ENCODE measurements around the gene ROR1. TPM values are rescaled to one million over a fixed set of nuclear protein-coding genes. Genes with fewer than 3 reads are reported as not detected.

ROR1 gene
- total RNA-seq, 2 experiments from 2014 or later, result not detected

DNA sequence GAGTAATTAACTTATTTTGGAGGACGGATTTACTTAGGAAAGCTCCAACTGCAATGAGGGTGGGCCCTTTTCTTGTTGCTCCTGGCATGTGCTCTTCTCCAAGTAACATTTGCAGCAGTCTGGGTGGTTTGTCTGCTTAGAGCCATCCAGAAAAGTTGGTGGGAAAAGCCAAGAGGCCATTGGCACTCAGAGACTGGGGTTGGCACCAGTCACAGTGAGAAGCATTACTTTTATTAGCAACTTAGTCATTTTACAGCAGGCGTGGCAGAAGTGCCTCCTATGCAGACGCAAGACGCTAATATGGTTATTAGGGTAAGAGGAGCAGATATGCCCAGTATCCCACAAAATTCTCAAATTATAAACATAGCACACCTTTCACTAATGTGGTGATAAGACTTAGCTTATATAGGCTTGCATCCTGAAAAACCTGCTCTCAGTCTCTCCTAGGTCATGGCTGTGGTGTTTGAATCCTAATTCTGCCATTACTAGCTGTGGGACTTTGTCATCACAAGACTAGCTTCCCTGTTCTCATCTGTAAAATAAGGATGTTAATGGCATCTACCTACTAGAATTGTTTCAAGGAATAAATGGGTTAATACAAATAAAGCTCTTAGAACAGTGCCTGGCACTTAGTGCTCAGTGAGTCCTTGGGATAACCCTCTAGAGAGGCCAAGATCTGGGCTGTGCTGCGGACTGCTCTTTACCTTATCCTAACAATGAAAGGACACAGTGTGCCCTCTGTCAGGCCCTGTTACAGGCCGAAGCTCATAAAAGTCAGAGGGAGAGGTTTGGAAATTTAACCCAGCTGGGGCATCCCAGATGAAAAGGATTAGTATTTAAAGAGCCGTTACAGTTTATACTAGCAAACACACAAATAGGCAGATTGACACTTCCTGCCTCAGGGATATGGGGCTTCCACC lies 154.6 kb downstream of the ROR1 start:
- Mint-ChIP-seq H3K36me3 (ENCODE audit: low read depth) (no peaks in the 10 kb centered on the region), H3K27ac (no peak overlapping the region), H3K4me1 (ENCODE audit: low read depth) (no peaks in the 10 kb centered on the region), H3K27me3 (ENCODE audit: low read depth) (no peaks in the 10 kb centered on the region), H3K4me3 (no peak overlapping the region), H3K9me3 (ENCODE audit: insufficient read depth) (no peaks in the 10 kb centered on the region)
- CTCF ChIA-PET, result interaction anchor here (1.5 kb wide), 1 partner anchor 209 kb away, joined by 6 read pairs; no protein-coding TSS in a partner anchor
- no peak for ATAC-seq
- POLR2A ChIA-PET, result no interaction called here
- DNase-seq, result no peak

DNA sequence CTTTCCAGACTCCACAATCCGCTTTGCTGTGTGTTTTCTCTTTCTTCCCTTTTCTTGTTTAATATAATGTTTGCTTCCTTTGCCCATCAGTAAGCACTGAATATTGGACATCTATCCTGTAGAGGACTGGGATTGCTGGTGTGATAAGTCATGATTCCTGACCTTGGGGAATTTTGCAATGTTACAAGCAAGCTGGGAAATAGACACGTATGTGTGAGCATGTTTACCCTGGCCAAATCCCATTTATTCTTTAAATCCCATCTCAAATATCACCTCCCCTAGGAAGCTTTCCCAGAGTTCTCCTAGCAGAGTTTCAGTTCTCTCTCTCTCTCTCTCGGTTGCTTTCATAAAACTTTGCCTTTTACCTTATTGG lies 155.3 kb downstream of the ROR1 start:
- Mint-ChIP-seq H3K27ac (no peak overlapping the region), H3K9me3 (ENCODE audit: insufficient read depth) (no peaks in the 10 kb centered on the region), H3K36me3 (ENCODE audit: low read depth) (no peaks in the 10 kb centered on the region), H3K4me1 (ENCODE audit: low read depth) (no peaks in the 10 kb centered on the region), H3K4me3 (no peak overlapping the region), H3K27me3 (ENCODE audit: low read depth) (no peaks in the 10 kb centered on the region)
- no peak for ATAC-seq
- POLR2A ChIA-PET, result no interaction called here
- DNase-seq, result no peak
- CTCF ChIA-PET, result interaction anchor here (1.5 kb wide), 1 partner anchor 208 kb away, joined by 6 read pairs; no protein-coding TSS in a partner anchor

DNA sequence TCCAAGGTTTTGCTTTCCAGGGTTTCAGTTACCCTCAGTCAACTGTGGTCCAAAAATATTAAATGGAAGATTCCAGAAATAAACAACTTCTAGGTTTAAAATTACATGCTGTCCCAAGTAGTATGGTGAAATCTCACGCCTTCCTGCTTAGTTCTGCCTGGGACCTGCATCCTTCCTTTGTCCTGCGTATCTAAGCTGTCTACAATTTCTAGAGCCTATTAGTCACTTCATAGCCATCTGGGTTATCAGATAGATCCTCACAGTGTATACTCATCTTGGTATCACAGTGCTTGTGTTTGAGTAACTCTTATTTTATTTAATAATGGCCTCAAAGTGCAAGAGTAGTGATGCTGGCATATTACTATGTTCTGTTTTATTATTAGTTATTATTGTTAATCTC lies 157.7 kb downstream of the ROR1 start:
- no peaks in the 10 kb centered on the region for H3K9me3 Mint-ChIP-seq (ENCODE audit: insufficient read depth)
- no peak overlapping the region for H3K27ac Mint-ChIP-seq
- H3K36me3 Mint-ChIP-seq (ENCODE audit: low read depth), result no peaks in the 10 kb centered on the region
- H3K4me3 Mint-ChIP-seq, result no peak overlapping the region
- ChIA-PET POLR2A (no interaction called here), CTCF (no interaction called here)
- no peak for DNase-seq
- H3K4me1 Mint-ChIP-seq (ENCODE audit: low read depth), result no peaks in the 10 kb centered on the region
- ATAC-seq, result no peak
- no peaks in the 10 kb centered on the region for H3K27me3 Mint-ChIP-seq (ENCODE audit: low read depth)

DNA sequence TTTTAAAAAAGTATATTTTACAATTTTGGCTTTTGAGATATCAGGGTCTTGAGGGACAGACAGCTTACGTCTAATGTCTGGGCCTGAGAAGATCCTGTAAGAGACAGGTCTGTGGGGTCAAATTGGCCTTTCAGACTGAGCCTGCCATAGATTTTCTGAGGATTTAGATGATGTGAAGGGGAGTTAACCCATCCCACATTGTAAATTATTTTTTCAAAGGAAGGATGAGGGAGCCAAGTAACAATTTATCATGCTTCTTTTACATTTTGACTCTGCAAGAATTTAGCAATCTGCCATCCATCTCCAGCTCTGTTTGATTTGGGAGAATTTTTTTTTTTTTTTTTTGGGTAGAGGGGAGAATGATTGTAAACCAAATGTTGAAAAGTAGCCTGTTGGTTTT lies 160.9 kb downstream of the ROR1 start:
- no peaks in the 10 kb centered on the region for H3K9me3 Mint-ChIP-seq (ENCODE audit: insufficient read depth)
- POLR2A ChIA-PET, result no interaction called here
- no peaks in the 10 kb centered on the region for H3K4me1 Mint-ChIP-seq (ENCODE audit: low read depth)
- no peaks in the 10 kb centered on the region for H3K36me3 Mint-ChIP-seq (ENCODE audit: low read depth)
- no peak overlapping the region for H3K4me3 Mint-ChIP-seq
- no peak overlapping the region for H3K27ac Mint-ChIP-seq
- CTCF ChIA-PET, result interaction anchor here (1.0 kb wide), 2 partner anchors 243 to 310 kb away, joined by 3 to 4 read pairs; no protein-coding TSS in a partner anchor
- DNase-seq (no peak), ATAC-seq (no peak)
- no peaks in the 10 kb centered on the region for H3K27me3 Mint-ChIP-seq (ENCODE audit: low read depth)

DNA sequence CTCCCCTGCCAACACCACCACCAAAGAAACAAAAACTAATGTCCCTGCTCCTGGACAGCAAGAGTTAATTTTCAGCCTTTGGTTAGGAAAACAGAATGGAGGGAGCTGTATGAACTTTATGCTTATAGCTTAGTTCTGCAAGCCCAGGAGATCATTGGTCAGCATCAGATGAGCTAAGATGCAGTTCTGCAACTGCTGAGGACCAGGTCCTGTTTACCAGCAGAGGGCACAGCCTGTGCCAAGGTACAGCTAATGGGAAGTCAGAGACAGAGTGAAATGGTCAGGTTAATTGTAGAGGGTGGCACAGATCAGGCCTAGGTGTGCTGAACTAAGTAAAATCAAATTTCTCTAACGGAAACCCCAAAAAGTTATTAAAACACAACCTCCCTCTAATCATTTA lies 161.3 kb downstream of the ROR1 start:
- ChIA-PET CTCF (interaction anchor here (1.0 to 1.3 kb wide), 3 partner anchors 202 to 310 kb away, joined by 3 to 4 read pairs (median 3); no protein-coding TSS in a partner anchor), POLR2A (no interaction called here)
- Mint-ChIP-seq H3K9me3 (ENCODE audit: insufficient read depth) (no peaks in the 10 kb centered on the region), H3K4me1 (ENCODE audit: low read depth) (no peaks in the 10 kb centered on the region), H3K27me3 (ENCODE audit: low read depth) (no peaks in the 10 kb centered on the region), H3K27ac (no peak overlapping the region), H3K4me3 (no peak overlapping the region), H3K36me3 (ENCODE audit: low read depth) (no peaks in the 10 kb centered on the region)
- no peak for DNase-seq
- no peak for ATAC-seq

DNA sequence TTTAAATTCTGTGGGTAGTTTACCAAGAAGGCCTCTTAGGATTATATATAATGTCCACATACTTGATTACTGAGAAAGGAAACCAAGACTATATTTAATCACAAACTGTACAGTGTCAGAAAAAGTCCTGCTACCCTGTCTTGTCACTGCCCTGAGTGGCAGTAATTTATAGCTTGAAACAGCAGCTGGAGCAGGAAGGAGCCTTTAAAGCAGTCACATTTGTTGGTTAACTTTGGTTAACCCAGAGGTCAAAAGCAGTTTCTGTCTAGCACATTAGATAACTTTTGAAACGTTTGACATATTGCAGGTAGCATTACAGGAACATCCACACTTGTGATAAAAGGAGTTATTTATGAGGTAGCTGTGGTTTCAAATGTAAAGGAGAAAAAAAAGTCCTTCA lies 161.7 kb downstream of the ROR1 start:
- Mint-ChIP-seq H3K4me1 (ENCODE audit: low read depth) (no peaks in the 10 kb centered on the region), H3K36me3 (ENCODE audit: low read depth) (no peaks in the 10 kb centered on the region), H3K4me3 (no peak overlapping the region), H3K27ac (no peak overlapping the region), H3K27me3 (ENCODE audit: low read depth) (no peaks in the 10 kb centered on the region), H3K9me3 (ENCODE audit: insufficient read depth) (no peaks in the 10 kb centered on the region)
- POLR2A ChIA-PET, result no interaction called here
- DNase-seq (no peak), ATAC-seq (no peak)
- CTCF ChIA-PET, result interaction anchor here (1.0 to 1.3 kb wide), 3 partner anchors 202 to 309 kb away, joined by 3 to 4 read pairs (median 3); no protein-coding TSS in a partner anchor

DNA sequence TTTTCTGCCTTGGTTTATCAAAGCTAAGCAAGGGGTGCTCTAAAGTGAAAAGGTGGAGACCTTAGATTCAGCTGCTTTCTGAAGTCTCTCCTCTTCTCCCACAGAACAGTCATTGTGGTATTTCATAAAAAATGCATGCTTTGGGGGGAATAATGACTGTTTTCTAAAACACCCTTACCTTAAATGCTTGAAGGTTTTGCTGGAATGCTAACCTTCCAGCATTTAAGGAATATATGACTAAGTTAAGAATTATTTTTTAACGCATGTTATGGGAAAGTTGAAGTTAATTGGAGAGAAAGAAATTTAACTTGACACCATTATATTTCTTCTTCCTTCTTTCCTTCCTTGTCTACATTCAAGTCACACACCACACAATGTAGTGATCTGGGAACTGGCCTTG lies 162.5 kb downstream of the ROR1 start:
- no peaks in the 10 kb centered on the region for H3K36me3 Mint-ChIP-seq (ENCODE audit: low read depth)
- H3K4me3 Mint-ChIP-seq, result no peak overlapping the region
- ChIA-PET POLR2A (no interaction called here), CTCF (interaction anchor here (1.3 kb wide), 1 partner anchor 201 kb away, joined by 3 read pairs; no protein-coding TSS in a partner anchor)
- DNase-seq, result no peak
- H3K27ac Mint-ChIP-seq, result no peak overlapping the region
- no peaks in the 10 kb centered on the region for H3K4me1 Mint-ChIP-seq (ENCODE audit: low read depth)
- no peaks in the 10 kb centered on the region for H3K27me3 Mint-ChIP-seq (ENCODE audit: low read depth)
- ATAC-seq, result no peak
- no peaks in the 10 kb centered on the region for H3K9me3 Mint-ChIP-seq (ENCODE audit: insufficient read depth)

DNA sequence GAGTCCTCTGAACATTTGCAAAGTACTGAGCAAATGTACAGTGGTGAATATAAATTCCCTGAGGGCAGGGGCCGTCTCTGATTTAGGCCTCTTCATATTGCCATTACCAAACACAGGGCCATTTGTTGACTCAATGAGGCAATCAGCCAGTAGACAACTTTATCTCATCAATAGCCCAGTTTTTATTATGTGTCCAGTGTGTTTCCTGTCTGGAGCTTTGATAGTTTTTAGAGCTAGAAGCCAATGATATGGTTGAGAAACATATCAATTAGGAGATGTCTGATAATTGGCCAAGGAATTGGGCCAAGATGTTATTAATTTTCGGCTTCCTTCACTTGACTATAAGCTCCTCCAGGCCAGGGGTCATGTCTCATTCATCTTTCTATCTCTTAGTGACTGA lies 163.0 kb downstream of the ROR1 start:
- H3K9me3 Mint-ChIP-seq (ENCODE audit: insufficient read depth), result no peaks in the 10 kb centered on the region
- no peak for DNase-seq
- ATAC-seq, result no peak
- H3K4me1 Mint-ChIP-seq (ENCODE audit: low read depth), result no peaks in the 10 kb centered on the region
- CTCF ChIA-PET, result interaction anchor here (1.3 kb wide), 1 partner anchor 201 kb away, joined by 3 read pairs; no protein-coding TSS in a partner anchor
- POLR2A ChIA-PET, result no interaction called here
- H3K4me3 Mint-ChIP-seq, result no peak overlapping the region
- no peaks in the 10 kb centered on the region for H3K36me3 Mint-ChIP-seq (ENCODE audit: low read depth)
- H3K27ac Mint-ChIP-seq, result no peak overlapping the region
- no peaks in the 10 kb centered on the region for H3K27me3 Mint-ChIP-seq (ENCODE audit: low read depth)

DNA sequence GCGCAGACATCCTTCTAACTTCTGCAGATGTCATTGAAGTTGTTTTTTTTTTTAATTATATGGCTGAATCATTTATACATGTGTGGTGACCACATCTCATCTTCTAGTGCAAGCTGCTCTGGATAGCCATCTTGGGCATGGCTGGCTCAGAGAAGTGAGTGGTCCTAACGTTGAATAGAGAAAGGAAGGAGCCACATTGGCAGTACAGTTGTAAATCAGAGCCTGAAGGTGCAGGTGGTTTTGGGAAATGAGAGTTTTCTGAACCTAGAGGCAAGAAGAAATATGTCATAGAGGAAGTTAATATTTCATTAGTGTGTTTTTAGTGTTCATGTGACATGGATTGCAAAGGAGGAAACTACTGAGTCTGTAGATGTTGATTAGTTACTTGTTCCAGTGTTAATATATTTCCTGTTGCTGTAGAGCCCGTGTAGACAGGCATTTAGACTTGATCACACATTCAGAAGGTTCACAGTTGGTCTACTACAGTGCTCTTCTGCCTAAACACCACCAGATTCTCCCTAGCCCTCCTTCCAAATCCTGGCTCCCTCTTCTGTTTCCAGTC lies 163.7 kb downstream of the ROR1 start:
- Mint-ChIP-seq H3K36me3 (ENCODE audit: low read depth) (no peaks in the 10 kb centered on the region), H3K9me3 (ENCODE audit: insufficient read depth) (no peaks in the 10 kb centered on the region), H3K27me3 (ENCODE audit: low read depth) (no peaks in the 10 kb centered on the region), H3K27ac (no peak overlapping the region), H3K4me1 (ENCODE audit: low read depth) (no peaks in the 10 kb centered on the region), H3K4me3 (no peak overlapping the region)
- ChIA-PET POLR2A (no interaction called here), CTCF (no interaction called here)
- no peak for DNase-seq
- no peak for ATAC-seq

DNA sequence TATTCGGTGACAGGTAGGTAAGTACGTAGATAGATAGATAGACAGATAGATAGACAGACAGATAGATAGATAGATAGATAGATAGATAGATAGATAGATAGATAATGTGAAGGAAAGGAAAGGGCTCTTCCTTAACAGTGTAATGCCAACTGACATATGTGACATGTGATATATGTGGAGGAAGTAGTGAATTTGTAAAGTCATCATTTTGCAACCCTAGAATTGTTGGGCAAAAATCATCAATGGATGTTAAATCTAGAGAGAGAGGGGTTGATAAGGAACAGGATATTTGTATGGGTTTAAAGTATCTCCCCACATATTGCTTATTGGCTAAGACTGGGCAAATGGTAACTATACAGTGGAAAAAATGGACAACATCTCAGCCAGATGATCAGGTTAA lies 166.6 kb downstream of the ROR1 start:
- no peak overlapping the region for H3K4me3 Mint-ChIP-seq
- no peaks in the 10 kb centered on the region for H3K36me3 Mint-ChIP-seq (ENCODE audit: low read depth)
- H3K9me3 Mint-ChIP-seq (ENCODE audit: insufficient read depth), result no peaks in the 10 kb centered on the region
- H3K4me1 Mint-ChIP-seq (ENCODE audit: low read depth), result no peaks in the 10 kb centered on the region
- no peak overlapping the region for H3K27ac Mint-ChIP-seq
- ATAC-seq (no peak), DNase-seq (no peak)
- ChIA-PET CTCF (no interaction called here), POLR2A (no interaction called here)
- peaks cover 7% of the 10 kb centered on the region for H3K27me3 Mint-ChIP-seq (ENCODE audit: low read depth)

DNA sequence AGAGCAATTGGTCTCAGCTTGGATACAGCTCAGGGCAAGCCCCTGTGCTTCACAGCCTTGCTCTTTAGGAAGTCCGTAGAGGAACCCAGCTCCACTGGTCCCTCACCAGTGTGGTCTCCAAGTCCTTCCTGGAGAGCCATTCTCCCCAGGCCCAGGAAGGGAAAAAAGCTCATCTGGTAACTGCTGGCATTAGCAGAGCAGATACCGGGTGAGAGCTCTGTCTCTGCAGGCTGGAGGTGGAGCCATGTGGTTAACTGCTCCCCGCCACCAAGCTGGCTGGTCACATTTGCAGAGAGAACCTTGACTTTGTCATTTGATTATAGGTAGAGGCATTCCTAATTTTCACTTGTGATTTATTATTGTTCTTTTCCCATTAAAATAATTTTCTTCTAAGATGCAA lies 169.6 kb downstream of the ROR1 start:
- Mint-ChIP-seq H3K36me3 (ENCODE audit: low read depth) (no peaks in the 10 kb centered on the region), H3K4me3 (no peak overlapping the region), H3K9me3 (ENCODE audit: insufficient read depth) (no peaks in the 10 kb centered on the region), H3K27me3 (ENCODE audit: low read depth) (peaks cover 7% of the 10 kb centered on the region), H3K4me1 (ENCODE audit: low read depth) (no peaks in the 10 kb centered on the region), H3K27ac (no peak overlapping the region)
- DNase-seq (no peak), ATAC-seq (no peak)
- ChIA-PET CTCF (interaction anchor here (1.0 kb wide), 1 partner anchor 252 kb away, joined by 3 read pairs; no protein-coding TSS in a partner anchor), POLR2A (no interaction called here)

DNA sequence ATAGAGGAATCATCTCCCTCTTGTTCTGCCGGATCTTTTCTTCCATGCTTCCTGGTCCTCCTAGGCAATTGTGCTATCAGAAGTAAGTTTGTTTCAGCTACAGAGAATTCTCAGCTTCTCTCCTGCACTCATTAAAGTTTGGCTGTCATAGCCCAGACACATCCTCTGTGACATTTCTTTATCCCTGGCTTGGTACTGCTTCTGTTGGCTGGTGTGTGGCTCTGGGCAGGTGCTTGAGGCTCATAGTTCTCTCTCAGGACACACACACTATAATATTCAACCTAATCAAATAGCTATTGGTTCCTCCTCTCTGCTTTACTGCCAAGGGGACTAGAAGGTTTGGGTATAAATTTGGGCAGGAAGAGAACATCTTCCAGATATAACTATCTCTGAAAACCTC lies 172.1 kb downstream of the ROR1 start:
- Mint-ChIP-seq H3K36me3 (ENCODE audit: low read depth) (no peaks in the 10 kb centered on the region), H3K4me3 (no peak overlapping the region), H3K27ac (no peak overlapping the region), H3K27me3 (ENCODE audit: low read depth) (peaks cover 7% of the 10 kb centered on the region), H3K4me1 (ENCODE audit: low read depth) (no peaks in the 10 kb centered on the region), H3K9me3 (ENCODE audit: insufficient read depth) (no peaks in the 10 kb centered on the region)
- DNase-seq (no peak), ATAC-seq (no peak)
- ChIA-PET POLR2A (no interaction called here), CTCF (no interaction called here)

Data from activated CD8-positive, alpha-beta T cell treated with anti-CD3 and anti-CD28 coated beads, Interleukin-2, amount 10 ng/mL, durations not matched to agents 7 days and 5 days (primary cell).